Breast epithelium (tissue), 4 donors: ENCODE measurements around the gene LDLRAD4. TPM values are rescaled to one million over a fixed set of nuclear protein-coding genes. Genes with fewer than 3 reads are reported as not detected.

Experiments used
- DNase-seq, 2 donors: peaks; one replicate each; pipeline ENCODE4 v3.0.0-alpha.2; 2019; ENCODE audit warnings: low spot score in 2 of 2
- H3K27ac ChIP-seq, 2 donors: fragments of 200-600 bp; sonication (generic) in 1 of 2; one replicate each; pipeline ENCODE4 v1.5.1; 2016 to 2019; ENCODE audit warnings: mild to moderate bottlenecking in 1 of 2
- H3K27me3 ChIP-seq, 2 donors: fragments of 200-600 bp; sonication (generic) in 1 of 2; one replicate each; pipeline versions ENCODE4 v1.5.1 to v1.6.0; 2017 to 2019; ENCODE audit warnings: control low read depth in 1 of 2, mild to moderate bottlenecking in 1 of 2
- H3K36me3 ChIP-seq: fragments of 200-600 bp; one replicate; pipeline ENCODE4 v1.5.1; 2019
- H3K4me1 ChIP-seq, 2 donors: fragments of 200-600 bp; sonication (generic); one replicate each; pipeline ENCODE4 v1.5.1; 2016 to 2019; ENCODE audit warnings: control low read depth in 1 of 2
- H3K4me3 ChIP-seq, 3 donors: fragments of 200-600 bp; sonication (generic); 1 replicate in 2 of 3; 2 replicates in 1 of 3; pipeline ENCODE4 v1.5.1; 2016 to 2019; ENCODE audit warnings: mild to moderate bottlenecking in 3 of 3, moderate library complexity in 2 of 3
- H3K9me3 ChIP-seq, 2 donors: fragments of 200-600 bp; sonication (generic) in 1 of 2; one replicate each; pipeline ENCODE4 v1.5.1; 2016 to 2019; ENCODE audit warnings: control low read depth in 1 of 2
- CTCF ChIP-seq, 3 donors: fragments of 450-650 bp; IDR thresholded peaks; one replicate each; pipeline ENCODE4 v1.5.1; 2016 to 2017; ENCODE audit warnings: antibody characterized with exemption in 3 of 3, mild to moderate bottlenecking in 3 of 3, moderate library complexity in 3 of 3
- POLR2A ChIP-seq: fragments of 450-650 bp; IDR thresholded peaks from one replicate; pipeline ENCODE4 v1.6.1; 2016; ENCODE audit warnings: antibody characterized with exemption, mild to moderate bottlenecking, moderate library complexity
- POLR2AphosphoS5 ChIP-seq, 3 donors: sonication (generic); formaldehyde crosslinking; IDR thresholded peaks; one replicate each; pipeline ENCODE4 v1.6.1; 2017; ENCODE audit warnings: antibody characterized with exemption in 3 of 3
- intact Hi-C: fragments of 100-400 bp; cut with DNase I; formaldehyde crosslinking; loops from one replicate; pipeline ENCODE4 v1.15.1; 2023; ENCODE audit warnings: low total_unique reads
- total RNA-seq, 3 donors: library from RNA; depleted of rRNA; stranded (reverse); fragments of >200 nt; gene quantifications; one replicate each; pipeline ENCODE4 v1.1.0, GENCODE V29; 2016

Gene LDLRAD4
- total RNA-seq, 3 donors from 2014 or later = 28.5 to 94.3 (median 42.9) TPM

DNA sequence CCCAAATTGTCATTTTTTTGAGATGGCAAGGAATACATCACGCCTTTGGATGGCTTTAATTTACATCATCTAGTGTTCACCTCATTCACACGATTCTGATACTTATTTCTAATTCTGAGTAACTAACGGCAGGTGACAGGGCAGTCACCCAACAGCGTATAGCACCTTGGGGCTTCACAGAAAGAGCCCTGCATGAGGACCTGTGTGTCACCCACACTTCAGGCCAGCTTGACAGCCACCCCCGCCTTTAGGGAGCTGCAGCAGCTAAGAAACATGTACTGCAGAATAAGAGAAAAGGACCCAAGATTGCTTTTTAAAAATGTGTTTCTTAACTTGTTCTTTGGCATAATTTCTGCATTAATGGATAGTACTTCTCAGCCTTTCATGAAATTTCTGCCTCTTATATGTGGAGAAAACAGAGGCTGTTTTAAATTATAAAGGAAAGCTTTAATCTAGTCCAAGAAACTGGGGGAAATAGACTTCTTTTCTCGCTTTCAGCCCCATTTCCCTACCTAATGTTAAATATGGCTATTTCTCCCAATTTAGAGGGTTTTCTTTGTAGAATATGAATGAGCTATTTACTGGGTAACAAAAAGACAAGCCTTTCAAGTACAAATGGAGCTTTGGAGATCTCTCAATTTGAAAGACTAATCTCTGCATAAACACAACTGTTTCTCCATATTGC is 245.1 kb downstream of the LDLRAD4 start:
- Histone ChIP-seq H3K4me1 (no peaks in the 10 kb centered on the region), H3K27ac (no peak overlapping the region), H3K36me3 (no peaks in the 10 kb centered on the region), H3K9me3 (no peaks in the 10 kb centered on the region), H3K4me3 (no peak overlapping the region), H3K27me3 (no peaks in the 10 kb centered on the region)
- intact Hi-C loops = no loop called here
- TF ChIP-seq CTCF (IDR thresholded peaks at IDR 0.05) (no peak), POLR2AphosphoS5 (IDR thresholded peaks at IDR 0.05) (no peak), POLR2A (no peak)
- DNase-seq = no peak

- Histone ChIP-seq H3K36me3 (no peaks in the 10 kb centered on the region), H3K4me1 (no peaks in the 10 kb centered on the region), H3K27ac (peak overlapping the region in 1 of 2 donors; percentile 44), H3K4me3 (peak overlapping the region in 1 of 3 donors; percentile 22), H3K27me3 (no peaks in the 10 kb centered on the region), H3K9me3 (no peaks in the 10 kb centered on the region)
- DNase-seq = peak in 1 of 2 donors; percentile 32
- intact Hi-C loops = no loop called here
- TF ChIP-seq CTCF (IDR thresholded peaks at IDR 0.05) = no peak
- no peak for TF ChIP-seq POLR2A
- TF ChIP-seq POLR2AphosphoS5 (IDR thresholded peaks at IDR 0.05) = peak; percentile 11 to 46 (median 40)
Observed at GRCh38 chr18:13464432-13465123, 246.0 kb downstream of the LDLRAD4 start.

DNA sequence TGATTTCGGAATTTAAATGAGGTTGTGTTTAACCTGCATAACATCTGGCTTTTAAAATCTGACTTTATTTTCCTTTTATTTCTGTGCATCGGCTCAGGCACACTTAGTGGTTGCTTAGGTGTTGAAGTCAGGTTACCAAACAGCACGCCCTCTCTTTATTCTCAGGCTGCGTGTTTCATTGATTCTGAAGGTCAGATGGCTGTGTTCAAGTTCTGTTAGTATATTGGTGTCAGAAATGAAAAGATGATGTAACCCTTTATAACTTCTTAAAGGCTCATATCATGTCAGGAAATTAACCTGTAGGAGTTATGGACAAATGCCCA is 246.5 kb downstream of the LDLRAD4 start:
- Histone ChIP-seq H3K4me1 (no peaks in the 10 kb centered on the region), H3K9me3 (no peaks in the 10 kb centered on the region), H3K4me3 (peak overlapping the region in 1 of 3 donors; percentile 22), H3K27ac (peak overlapping the region in 1 of 2 donors; percentile 44), H3K36me3 (no peaks in the 10 kb centered on the region), H3K27me3 (no peaks in the 10 kb centered on the region)
- intact Hi-C loops = no loop called here
- no peak for DNase-seq
- TF ChIP-seq POLR2AphosphoS5 (IDR thresholded peaks at IDR 0.05) (peak in 1 of 3 donors; percentile 2), CTCF (IDR thresholded peaks at IDR 0.05) (no peak)

GRCh38 chr18:13465476-13465875 is 246.9 kb downstream of the LDLRAD4 start:
- H3K27ac ChIP-seq = peak overlapping the region; percentile 33 to 44
- peak in 1 of 3 donors; percentile 8 for TF ChIP-seq POLR2AphosphoS5 (IDR thresholded peaks at IDR 0.05)
- TF ChIP-seq POLR2A = no peak
- TF ChIP-seq CTCF (IDR thresholded peaks at IDR 0.05) = no peak
- intact Hi-C loops = no loop called here
- H3K9me3 ChIP-seq = no peaks in the 10 kb centered on the region
- DNase-seq = no peak
- no peaks in the 10 kb centered on the region for H3K4me1 ChIP-seq
- no peaks in the 10 kb centered on the region for H3K27me3 ChIP-seq
- H3K36me3 ChIP-seq = no peaks in the 10 kb centered on the region
- no peak overlapping the region for H3K4me3 ChIP-seq

GRCh38 chr18:13470516-13471197 is 252.1 kb downstream of the LDLRAD4 start:
- peak overlapping the region in 1 of 2 donors; percentile 9 for H3K27ac ChIP-seq
- intact Hi-C loops = no loop called here
- no peak for DNase-seq

More at GRCh38 chr18:13470516-13471197, 252.1 kb downstream of the LDLRAD4 start:
- no peaks in the 10 kb centered on the region for H3K9me3 ChIP-seq
- peaks cover 0 to 7% of the 10 kb centered on the region in 2 donors for H3K4me1 ChIP-seq
- no peak overlapping the region for H3K4me3 ChIP-seq
- H3K36me3 ChIP-seq = no peaks in the 10 kb centered on the region
- no peaks in the 10 kb centered on the region for H3K27me3 ChIP-seq
- TF ChIP-seq POLR2A = no peak
- no peak for TF ChIP-seq POLR2AphosphoS5 (IDR thresholded peaks at IDR 0.05)
- no peak for TF ChIP-seq CTCF (IDR thresholded peaks at IDR 0.05)
